LNCaP clone FGC (cell line): ENCODE results near the gene SIRT1.

Experiments
- DNase-seq: peaks from one replicate; pipeline ENCODE4 v3.0.0-alpha.2; 2011; ENCODE audit warnings: low read depth
- H3K4me3 ChIP-seq: 2 replicates; pipeline ENCODE4 v1.5.1; 2011; ENCODE audit warnings: mild to moderate bottlenecking, low read depth, low read length, control low read depth
- CTCF ChIP-seq: IDR thresholded peaks from 2 replicates; pipeline ENCODE4 v1.5.1; 2012; ENCODE audit warnings: mild to moderate bottlenecking; ENCODE audit not compliant: control insufficient read depth, insufficient read depth; ENCODE audit errors: extremely low read depth

The SIRT1 gene

GRCh38 chr10:67914777-67915340, 30.4 kb downstream of the SIRT1 start:
- no peak for TF ChIP-seq CTCF
- DNase-seq = no peak
- no peak overlapping the region for H3K4me3 ChIP-seq

- no peak overlapping the region for H3K4me3 ChIP-seq
- peak; percentile 31 for DNase-seq
- TF ChIP-seq CTCF = no peak
Observed at GRCh38 chr10:67917169-67917568, 32.7 kb downstream of the SIRT1 start.

- no peak for TF ChIP-seq CTCF
- no peak overlapping the region for H3K4me3 ChIP-seq
- no peak for DNase-seq
Observed at GRCh38 chr10:67917679-67918078, 33.2 kb downstream of the SIRT1 start.

- DNase-seq = no peak
- no peak for TF ChIP-seq CTCF
- H3K4me3 ChIP-seq = no peak overlapping the region
Observed at GRCh38 chr10:67921065-67921464, 36.6 kb downstream of the SIRT1 start.

GRCh38 chr10:67923551-67923950, 39.1 kb downstream of the SIRT1 start:
- no peak for DNase-seq
- no peak overlapping the region for H3K4me3 ChIP-seq
- TF ChIP-seq CTCF = no peak

- TF ChIP-seq CTCF = no peak
- H3K4me3 ChIP-seq = no peak overlapping the region
- DNase-seq = no peak
Observed at GRCh38 chr10:67924136-67924535, 39.7 kb downstream of the SIRT1 start.

- no peak for TF ChIP-seq CTCF
- no peak overlapping the region for H3K4me3 ChIP-seq
- no peak for DNase-seq
Observed at GRCh38 chr10:67925449-67926005, 41.1 kb downstream of the SIRT1 start.
